Central memory CD8-positive, alpha-beta T cell (primary cell): ENCODE measurements around the gene PODXL2.

Experiments used
- ATAC-seq: fragments of 150-1000 bp; cut with Tn5 transposase; replicated peaks from 2 replicates; pipeline ENCODE4 v1.10.0; 2022; ENCODE audit warnings: mild to moderate bottlenecking, moderate FRiP score, moderate number of reproducible peaks; ENCODE audit not compliant: poor library complexity, severe bottlenecking; ENCODE audit errors: extremely low read depth
- DNase-seq, 2 donors: peaks; one replicate each; pipeline ENCODE4 v3.0.0; 2021; ENCODE audit warnings: low spot score in 2 of 2
- H3K27ac Mint-ChIP-seq: one replicate; pipeline ENCODE4 v1.8.0; 2022; ENCODE audit warnings: low read depth, mild to moderate bottlenecking, moderate library complexity, mixed read lengths
- H3K27me3 Mint-ChIP-seq: one replicate; pipeline ENCODE4 v1.8.0; 2022; ENCODE audit warnings: mixed read lengths
- H3K36me3 Mint-ChIP-seq: one replicate; pipeline ENCODE4 v1.8.0; 2022; ENCODE audit warnings: mild to moderate bottlenecking, moderate library complexity, mixed read lengths; ENCODE audit not compliant: insufficient read depth
- H3K4me1 Mint-ChIP-seq: one replicate; pipeline ENCODE4 v1.8.0; 2022; ENCODE audit warnings: mixed read lengths
- H3K4me3 Mint-ChIP-seq: one replicate; pipeline ENCODE4 v1.8.0; 2022; ENCODE audit warnings: mild to moderate bottlenecking, moderate library complexity, mixed read lengths
- H3K9me3 Mint-ChIP-seq: one replicate; pipeline ENCODE4 v1.8.0; 2022; ENCODE audit warnings: mixed read lengths

Gene PODXL2

DNA sequence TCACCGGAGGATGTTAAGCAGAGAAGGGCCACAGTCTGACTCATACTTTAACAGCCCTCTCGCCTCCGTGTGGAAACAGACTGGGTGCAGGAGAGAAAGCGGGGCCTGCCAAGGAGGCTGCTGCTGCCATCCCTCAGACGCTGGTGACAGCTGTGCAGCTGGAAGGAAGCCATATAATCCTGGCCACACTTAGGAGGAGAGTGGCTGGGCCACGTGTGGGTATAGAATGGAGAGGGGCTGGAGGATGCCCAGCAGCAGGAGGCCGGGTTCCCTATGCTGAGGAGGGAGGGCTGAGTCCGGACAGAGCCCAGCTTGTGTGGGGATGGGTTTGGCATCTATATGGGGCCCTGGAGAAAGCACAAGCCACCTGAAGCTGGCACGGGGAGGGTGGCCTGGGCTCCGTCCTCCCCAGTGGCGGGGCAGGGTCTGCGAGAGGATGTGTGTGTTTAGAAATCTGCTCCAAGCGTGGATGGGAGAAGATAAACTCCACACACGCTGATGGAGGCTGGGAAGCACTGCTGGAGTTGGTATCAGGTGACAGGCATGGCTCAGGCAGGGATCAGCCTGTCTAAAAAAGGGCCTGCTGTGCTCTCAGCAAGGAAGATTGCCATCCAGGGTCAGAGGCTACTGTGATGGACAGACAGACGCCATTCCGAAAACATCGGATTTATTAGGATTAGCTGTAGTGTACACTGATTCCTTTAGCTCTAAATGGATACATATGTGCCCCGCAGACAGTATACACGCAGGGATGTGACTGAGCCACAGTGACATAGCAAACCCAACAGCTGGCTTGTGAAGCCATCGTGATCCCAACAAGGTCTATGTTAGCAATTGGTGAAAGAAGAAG is 59.7 kb downstream of the PODXL2 start:
- peaks cover 13% of the 10 kb centered on the region for H3K27me3 Mint-ChIP-seq
- ATAC-seq (no peak), DNase-seq (no peak)
- H3K36me3 Mint-ChIP-seq, result no peaks in the 10 kb centered on the region
- H3K4me1 Mint-ChIP-seq, result no peaks in the 10 kb centered on the region
- no peak overlapping the region for H3K27ac Mint-ChIP-seq
- no peak overlapping the region for H3K4me3 Mint-ChIP-seq
- H3K9me3 Mint-ChIP-seq, result no peaks in the 10 kb centered on the region

DNA sequence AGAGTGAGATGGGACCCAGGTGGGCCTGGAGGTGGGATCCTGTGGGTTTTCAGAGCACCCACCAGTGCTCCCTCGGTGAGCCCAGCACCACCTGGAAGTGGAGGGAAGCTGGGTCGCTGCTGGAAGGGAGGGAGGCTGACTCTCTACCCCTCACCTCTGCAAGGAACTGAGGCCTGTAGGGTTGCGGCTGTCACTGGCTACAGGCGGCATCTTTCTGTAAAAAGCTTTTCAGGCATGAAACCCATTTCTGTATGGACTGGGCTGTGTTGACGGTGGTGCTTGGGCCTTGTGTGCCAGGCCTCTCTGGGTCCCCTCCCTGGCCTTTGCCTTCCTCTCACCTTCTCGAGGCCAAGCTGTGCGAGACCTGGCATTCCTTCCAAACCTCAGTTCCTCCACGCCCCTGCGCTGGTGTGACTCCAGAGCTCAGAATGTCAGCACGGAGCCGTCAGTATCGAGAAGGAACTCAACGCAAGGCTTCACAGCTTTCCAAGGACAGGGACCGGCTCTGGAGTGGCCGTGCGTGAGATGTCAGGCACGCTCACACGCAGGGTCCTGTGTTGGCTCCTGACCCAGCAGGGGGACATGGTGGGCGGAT is 60.4 kb downstream of the PODXL2 start:
- Mint-ChIP-seq H3K4me1 (no peaks in the 10 kb centered on the region), H3K4me3 (no peak overlapping the region), H3K9me3 (no peaks in the 10 kb centered on the region), H3K27ac (no peak overlapping the region), H3K27me3 (peaks cover 16% of the 10 kb centered on the region), H3K36me3 (no peaks in the 10 kb centered on the region)
- no peak for DNase-seq
- ATAC-seq, result no peak

DNA sequence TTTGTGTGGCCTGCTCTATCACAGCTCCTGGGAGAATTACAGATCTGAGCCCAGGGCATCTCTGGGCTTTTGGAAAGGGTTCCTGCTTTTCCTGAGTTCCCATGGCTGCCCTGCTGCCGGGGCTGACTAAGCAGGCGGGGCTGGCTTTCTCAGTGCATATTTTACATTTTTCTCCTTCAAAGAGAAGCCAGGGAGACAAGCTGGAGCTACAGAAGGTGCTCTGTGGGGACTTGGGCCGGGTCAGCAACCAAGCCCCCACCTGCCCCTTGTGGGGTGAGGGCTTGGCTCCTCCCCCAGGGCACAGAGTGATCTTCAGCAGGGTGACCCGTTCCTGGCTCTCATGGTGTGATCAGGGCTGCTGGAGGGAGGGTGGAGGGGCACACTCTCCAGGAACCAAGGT is 61.1 kb downstream of the PODXL2 start:
- DNase-seq (no peak), ATAC-seq (no peak)
- Mint-ChIP-seq H3K4me1 (no peaks in the 10 kb centered on the region), H3K4me3 (no peak overlapping the region), H3K36me3 (no peaks in the 10 kb centered on the region), H3K27me3 (peaks cover 16% of the 10 kb centered on the region), H3K9me3 (no peaks in the 10 kb centered on the region), H3K27ac (no peak overlapping the region)

DNA sequence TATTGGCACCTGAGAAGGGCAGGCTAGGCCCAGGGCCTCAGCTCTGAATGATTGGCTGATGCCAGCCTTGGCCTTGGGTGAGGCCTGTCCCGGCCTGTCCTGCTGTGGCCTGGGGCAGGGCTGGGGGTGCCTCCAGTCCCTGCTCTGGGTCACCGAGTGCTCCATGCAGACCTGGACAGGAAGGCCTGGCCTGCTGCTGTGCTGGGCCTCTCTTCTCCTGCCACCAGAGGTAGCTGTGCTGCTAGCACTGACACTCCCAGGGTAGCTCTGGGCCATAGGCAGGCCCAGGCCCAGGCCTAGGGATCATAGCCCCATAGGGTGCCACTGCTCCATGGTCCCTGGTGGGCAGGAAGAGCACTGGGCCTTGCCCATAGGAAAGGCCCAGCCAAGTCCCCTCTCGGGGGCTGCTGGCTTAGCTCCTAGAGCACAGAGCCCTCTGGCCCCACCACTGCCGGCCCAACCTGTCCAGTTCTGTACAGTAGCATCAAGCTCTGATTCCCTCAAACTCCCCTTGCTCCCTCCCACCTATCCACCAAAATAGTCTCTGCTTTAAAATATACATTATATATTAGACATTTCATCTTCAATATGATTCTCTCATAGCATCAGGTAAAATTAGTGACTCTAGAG is 62.0 kb downstream of the PODXL2 start:
- H3K27me3 Mint-ChIP-seq, result peaks cover 16% of the 10 kb centered on the region
- no peak overlapping the region for H3K27ac Mint-ChIP-seq

DNA sequence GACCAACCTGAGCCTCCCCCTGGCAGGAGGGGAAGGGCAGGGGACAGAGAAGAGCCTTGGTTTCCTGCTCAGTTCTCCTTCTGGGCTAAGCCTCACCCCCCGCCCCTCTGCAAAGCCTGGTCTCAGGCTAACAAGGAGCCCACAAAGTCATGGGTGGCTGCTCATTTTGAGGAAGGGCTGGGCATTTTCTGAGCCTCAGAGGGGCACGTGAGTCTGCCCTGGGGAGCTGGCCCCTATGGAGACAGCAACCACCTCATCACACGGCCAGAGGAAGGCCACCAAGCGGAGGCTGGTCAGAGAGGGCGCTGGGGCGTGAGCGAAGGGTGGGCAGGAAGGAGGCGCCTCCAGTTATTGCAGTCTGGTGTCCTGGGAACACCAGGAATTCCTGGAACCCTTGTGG is 62.5 kb downstream of the PODXL2 start:
- H3K4me3 Mint-ChIP-seq, result no peak overlapping the region
- DNase-seq (no peak), ATAC-seq (no peak)
- H3K27ac Mint-ChIP-seq, result no peak overlapping the region
- H3K27me3 Mint-ChIP-seq, result peaks cover 16% of the 10 kb centered on the region
- H3K4me1 Mint-ChIP-seq, result no peaks in the 10 kb centered on the region
- H3K9me3 Mint-ChIP-seq, result no peaks in the 10 kb centered on the region
- H3K36me3 Mint-ChIP-seq, result no peaks in the 10 kb centered on the region

More for the DNA sequence above, 62.0 kb downstream of the PODXL2 start:
- DNase-seq (no peak), ATAC-seq (no peak)
- Mint-ChIP-seq H3K4me3 (no peak overlapping the region), H3K4me1 (no peaks in the 10 kb centered on the region), H3K36me3 (no peaks in the 10 kb centered on the region), H3K9me3 (no peaks in the 10 kb centered on the region)

DNA sequence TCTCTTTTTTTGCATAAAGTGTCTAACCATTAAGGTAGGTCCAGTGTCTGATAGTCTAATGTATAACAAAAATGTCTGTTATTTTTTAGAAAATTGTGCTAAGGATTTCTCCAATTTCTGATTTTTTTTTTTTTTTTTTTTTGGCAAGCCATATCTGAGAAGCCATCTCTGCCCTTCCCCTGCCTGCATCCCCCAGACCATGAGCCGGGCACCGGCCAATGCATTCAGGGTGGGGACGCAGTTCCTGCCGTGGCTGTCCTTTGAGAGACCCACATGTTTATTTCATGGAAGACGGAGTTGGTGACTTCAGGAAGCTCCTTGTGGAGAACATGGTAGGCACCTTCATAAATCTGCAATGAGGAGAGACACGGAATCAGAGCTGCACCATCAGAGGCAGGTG is 63.0 kb downstream of the PODXL2 start:
- Mint-ChIP-seq H3K4me3 (no peak overlapping the region), H3K36me3 (no peaks in the 10 kb centered on the region)
- no peak for DNase-seq

DNA sequence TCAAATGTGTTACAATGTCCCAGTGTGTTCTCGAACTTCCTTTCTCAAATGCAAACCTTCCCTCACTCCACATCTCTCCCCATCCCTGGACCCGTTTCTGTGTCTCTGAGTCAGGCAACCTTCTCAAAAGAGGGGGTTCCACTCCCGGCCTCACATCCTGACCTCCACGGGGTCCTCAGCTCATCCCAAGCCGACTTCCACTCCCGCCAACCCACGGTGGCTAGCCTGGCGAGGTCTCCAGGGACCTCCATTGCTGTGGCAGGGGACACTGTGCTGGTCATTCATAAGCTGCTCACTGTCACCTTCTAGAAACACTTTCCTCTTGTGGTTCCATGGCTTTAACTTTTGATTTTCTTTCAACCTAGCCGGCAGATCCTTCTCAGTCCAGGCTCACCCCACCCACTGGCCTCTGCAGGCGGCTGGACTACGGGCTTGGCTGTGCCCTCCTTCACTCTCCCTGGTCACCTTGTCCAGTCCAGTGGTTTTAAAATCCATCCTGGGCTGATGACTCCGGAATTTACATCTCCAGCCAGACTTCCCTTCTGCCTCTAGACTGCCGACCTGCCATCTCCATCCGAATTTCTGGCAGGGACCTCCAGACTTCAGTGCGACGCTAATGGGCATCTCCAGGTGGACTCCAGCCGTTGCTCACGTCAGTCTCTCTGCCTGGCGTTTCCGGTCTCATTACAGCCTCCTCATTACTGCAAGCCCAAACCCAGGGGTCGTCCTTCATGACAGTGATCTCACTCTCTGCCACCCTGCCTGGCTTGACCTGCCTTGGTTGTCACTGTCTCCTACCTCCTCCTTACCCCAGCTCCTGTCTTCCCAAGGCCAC is 63.7 kb downstream of the PODXL2 start:
- DNase-seq (no peak), ATAC-seq (no peak)
- Mint-ChIP-seq H3K4me1 (peaks cover 5% of the 10 kb centered on the region), H3K27me3 (peaks cover 16% of the 10 kb centered on the region), H3K36me3 (no peaks in the 10 kb centered on the region), H3K4me3 (no peak overlapping the region), H3K27ac (no peak overlapping the region), H3K9me3 (no peaks in the 10 kb centered on the region)

More for the DNA sequence above, 63.0 kb downstream of the PODXL2 start:
- H3K27me3 Mint-ChIP-seq, result peaks cover 16% of the 10 kb centered on the region
- H3K4me1 Mint-ChIP-seq, result no peaks in the 10 kb centered on the region
- no peak overlapping the region for H3K27ac Mint-ChIP-seq
- no peak for ATAC-seq
- H3K9me3 Mint-ChIP-seq, result no peaks in the 10 kb centered on the region

DNA sequence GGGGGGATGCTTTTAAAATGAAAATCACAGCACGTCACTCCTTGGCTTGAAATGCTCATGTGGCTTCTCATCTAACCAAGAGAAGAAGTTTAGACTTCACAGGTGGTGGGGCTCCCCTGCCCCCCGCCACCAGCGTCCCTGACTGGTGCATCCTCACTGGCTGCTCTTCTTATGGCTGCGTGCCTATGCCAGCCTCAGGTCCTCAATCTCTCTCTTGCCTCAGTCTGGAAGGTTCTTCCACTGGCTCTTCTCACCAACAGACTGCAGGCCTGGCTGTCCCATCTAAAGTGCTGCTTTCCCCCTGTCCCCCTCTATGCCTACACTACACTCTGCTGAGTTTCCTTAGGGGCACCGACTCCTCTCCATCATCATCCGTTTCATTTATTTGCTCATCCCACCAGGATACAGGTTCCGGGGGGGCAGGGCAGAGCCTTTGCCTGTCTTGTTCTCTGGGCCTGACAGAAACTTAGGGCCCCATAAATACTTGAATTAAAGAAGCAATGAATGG is 64.4 kb downstream of the PODXL2 start:
- no peak for DNase-seq
- no peak overlapping the region for H3K27ac Mint-ChIP-seq
- peaks cover 16% of the 10 kb centered on the region for H3K27me3 Mint-ChIP-seq
- no peak overlapping the region for H3K4me3 Mint-ChIP-seq
- H3K9me3 Mint-ChIP-seq, result no peaks in the 10 kb centered on the region
- H3K36me3 Mint-ChIP-seq, result no peaks in the 10 kb centered on the region
- no peak for ATAC-seq
- H3K4me1 Mint-ChIP-seq, result peaks cover 5% of the 10 kb centered on the region

DNA sequence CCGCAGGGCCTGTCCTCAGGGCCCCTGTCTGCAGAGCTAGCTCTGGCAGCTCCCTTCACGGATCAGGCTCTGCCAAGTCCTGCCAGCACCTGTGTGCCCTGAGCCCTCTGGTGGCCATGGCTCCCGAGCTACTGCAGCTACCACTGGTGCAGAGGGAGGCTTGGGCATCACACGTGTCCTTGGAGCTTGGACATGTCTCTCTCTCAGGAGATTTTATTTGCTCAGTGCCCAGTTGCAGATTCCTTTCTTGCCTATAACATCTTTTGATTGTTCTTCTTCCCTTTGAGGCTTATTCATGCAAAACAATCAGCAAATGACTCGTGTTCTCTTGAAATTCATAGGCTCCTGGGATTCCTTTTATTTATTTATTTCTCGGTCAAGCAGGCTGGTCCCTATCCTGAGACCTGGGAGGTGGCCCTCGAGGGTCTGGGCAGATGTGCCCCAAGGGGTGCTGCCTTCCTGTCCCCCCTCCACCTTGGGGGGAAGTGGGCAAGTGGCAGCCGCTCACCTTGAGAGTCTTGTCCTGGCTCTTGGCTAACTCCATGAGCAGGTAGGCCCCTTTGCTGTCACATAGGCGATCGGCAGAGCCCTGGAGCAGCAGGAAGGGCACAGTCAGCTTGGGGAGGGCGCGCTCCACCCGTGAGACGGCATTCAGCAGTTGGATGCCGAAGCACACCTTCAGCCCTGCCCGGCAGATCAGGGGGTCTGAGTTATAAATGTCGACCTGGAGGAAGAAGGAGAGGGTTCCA is 65.7 kb downstream of the PODXL2 start:
- Mint-ChIP-seq H3K36me3 (no peaks in the 10 kb centered on the region), H3K27me3 (peaks cover 16% of the 10 kb centered on the region), H3K4me3 (no peak overlapping the region), H3K27ac (no peak overlapping the region), H3K4me1 (peaks cover 5% of the 10 kb centered on the region), H3K9me3 (no peaks in the 10 kb centered on the region)
- ATAC-seq (no peak), DNase-seq (no peak)

DNA sequence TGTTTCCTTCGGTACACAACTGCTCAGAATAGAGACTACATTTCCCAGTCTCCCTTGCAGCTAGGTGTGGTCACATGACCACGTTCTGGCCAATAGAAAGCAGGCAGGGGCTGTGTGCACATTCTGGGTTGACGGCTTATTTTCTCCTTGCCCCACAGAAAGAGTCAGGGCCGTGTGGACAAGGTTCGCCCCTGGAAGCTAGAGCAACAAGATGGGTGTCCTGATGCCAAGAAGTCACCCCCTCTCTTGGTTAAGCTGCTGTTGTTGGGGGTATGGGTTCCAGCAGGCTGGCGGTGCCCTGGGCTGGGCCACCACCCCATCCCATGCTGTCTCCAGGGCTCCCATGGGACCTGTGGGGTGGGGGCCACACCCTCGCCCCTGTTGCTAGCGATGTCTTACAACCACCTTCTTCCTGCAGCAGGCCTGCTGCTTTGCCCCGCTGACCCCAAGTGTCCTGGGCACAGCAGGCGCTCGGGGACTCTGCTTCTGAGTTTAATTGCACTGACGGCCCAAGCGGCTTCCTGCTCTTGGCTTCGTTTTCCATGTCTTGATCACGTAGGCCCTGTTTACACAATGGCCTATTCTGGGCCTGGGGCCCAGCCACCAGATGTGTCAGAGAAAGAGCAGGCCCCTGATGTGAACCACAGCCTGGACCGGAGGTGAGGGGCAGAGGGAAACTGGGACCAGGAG is 68.7 kb downstream of the PODXL2 start:
- no peak for ATAC-seq
- no peak for DNase-seq
- H3K27me3 Mint-ChIP-seq, result peaks cover 13% of the 10 kb centered on the region
- no peaks in the 10 kb centered on the region for H3K9me3 Mint-ChIP-seq
- H3K27ac Mint-ChIP-seq, result no peak overlapping the region
- peaks cover 5% of the 10 kb centered on the region for H3K4me1 Mint-ChIP-seq
- H3K4me3 Mint-ChIP-seq, result no peak overlapping the region
- H3K36me3 Mint-ChIP-seq, result peaks cover 2% of the 10 kb centered on the region

DNA sequence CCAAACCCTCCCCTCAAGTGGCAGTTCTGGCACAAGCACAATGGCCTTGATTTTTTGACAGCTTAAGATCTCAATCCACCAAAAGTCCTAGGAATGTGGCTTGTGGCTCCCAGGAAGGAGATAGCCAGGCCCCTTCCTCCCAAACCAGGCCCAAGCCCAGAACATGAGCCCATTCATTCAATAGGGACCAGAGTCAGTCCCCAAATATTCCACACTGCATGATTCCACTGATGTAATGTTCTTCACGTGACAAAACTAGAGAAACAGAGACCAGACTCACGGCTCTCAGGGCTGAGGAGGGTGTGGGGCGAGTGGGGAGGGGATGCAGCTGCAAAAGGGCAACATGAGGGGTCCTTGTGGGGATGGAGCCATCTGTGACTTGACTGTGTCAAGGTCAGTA is 69.3 kb downstream of the PODXL2 start:
- Mint-ChIP-seq H3K4me1 (peaks cover 5% of the 10 kb centered on the region), H3K36me3 (peaks cover 2% of the 10 kb centered on the region), H3K27me3 (peaks cover 13% of the 10 kb centered on the region), H3K4me3 (no peak overlapping the region), H3K27ac (no peak overlapping the region), H3K9me3 (no peaks in the 10 kb centered on the region)
- DNase-seq (no peak), ATAC-seq (no peak)
